Parathyroid adenoma (tissue), 2 donors: Measurements from ENCODE around the gene CLDN6.

ENCODE experiments used
- H2AFZ ChIP-seq: fragments of 300-600 bp; sonication (generic); one replicate; pipeline ENCODE4 v1.7.0; 2017; ENCODE audit warnings: antibody characterized with exemption, mild to moderate bottlenecking
- H3K27ac ChIP-seq: fragments of 300-600 bp; sonication (generic); one replicate; pipeline ENCODE4 v1.7.0; 2017
- H3K27me3 ChIP-seq: fragments of 300-600 bp; sonication (generic); one replicate; pipeline ENCODE4 v1.7.0; 2017; ENCODE audit warnings: low read length; ENCODE audit not compliant: control insufficient read depth, insufficient read depth
- H3K36me3 ChIP-seq: fragments of 300-600 bp; sonication (generic); one replicate; pipeline ENCODE4 v1.7.0; 2017; ENCODE audit warnings: low read length; ENCODE audit not compliant: control insufficient read depth, insufficient read depth
- H3K4me1 ChIP-seq: fragments of 300-600 bp; sonication (generic); one replicate; pipeline ENCODE4 v1.7.0; 2017; ENCODE audit warnings: control low read depth
- H3K4me2 ChIP-seq: fragments of 300-600 bp; sonication (generic); one replicate; pipeline ENCODE4 v1.7.0; 2017; ENCODE audit warnings: low read length
- H3K4me3 ChIP-seq: fragments of 300-600 bp; sonication (generic); one replicate; pipeline ENCODE4 v1.7.0; 2017; ENCODE audit warnings: low read depth, low read length
- H3K79me2 ChIP-seq: fragments of 300-600 bp; sonication (generic); one replicate; pipeline ENCODE4 v1.7.0; 2017; ENCODE audit warnings: control low read depth
- H3K9ac ChIP-seq: fragments of 300-600 bp; sonication (generic); one replicate; pipeline ENCODE4 v1.7.0; 2017; ENCODE audit warnings: mild to moderate bottlenecking
- H3K9me3 ChIP-seq: fragments of 300-600 bp; sonication (generic); one replicate; pipeline ENCODE4 v1.7.0; 2017; ENCODE audit warnings: low read length; ENCODE audit not compliant: control insufficient read depth
- CTCF ChIP-seq: fragments of 300-600 bp; sonication (generic); IDR thresholded peaks from one replicate; pipeline ENCODE4 v1.7.0; 2017; ENCODE audit warnings: antibody characterized with exemption, mild to moderate bottlenecking
- donor health status: primary hyperparathyroidism.

Gene CLDN6

GRCh38 chr16:3013491-3013951, 4.5 kb downstream of the CLDN6 start:
- no peak for TF ChIP-seq CTCF
- Histone ChIP-seq H3K79me2 (peaks cover 4% of the 10 kb centered on the region), H3K4me3 (no peak overlapping the region), H3K4me2 (no peak overlapping the region), H3K36me3 (no peaks in the 10 kb centered on the region), H3K27me3 (no peaks in the 10 kb centered on the region), H2AFZ (no peak overlapping the region), H3K27ac (peak overlapping the region; percentile 98), H3K9me3 (no peaks in the 10 kb centered on the region), H3K4me1 (peaks cover 44% of the 10 kb centered on the region), H3K9ac (no peak overlapping the region)

- Histone ChIP-seq H3K27me3 (no peaks in the 10 kb centered on the region), H3K4me1 (peaks cover 43% of the 10 kb centered on the region)
- peak; percentile 39 for TF ChIP-seq CTCF
These were observed 5.1 kb downstream of the CLDN6 start, which contains the start of gene CLDN9 for GRCh38 chr16:3012828-3013420. Gene CLDN9, plus strand, starts transcription at chr16:3012923. Its CDS starts 440 bp downstream, at chr16:3013363.

GRCh38 chr16:3012246-3012645, 5.7 kb downstream of the CLDN6 start:
- H3K79me2 ChIP-seq, result peaks cover 5% of the 10 kb centered on the region
- peaks cover 43% of the 10 kb centered on the region for H3K4me1 ChIP-seq
- no peaks in the 10 kb centered on the region for H3K27me3 ChIP-seq
- H3K9me3 ChIP-seq, result no peaks in the 10 kb centered on the region
- peak overlapping the region; percentile 83 for H2AFZ ChIP-seq
- no peak overlapping the region for H3K9ac ChIP-seq
- peak overlapping the region; percentile 69 for H3K4me2 ChIP-seq
- peak overlapping the region; percentile 98 for H3K27ac ChIP-seq
- TF ChIP-seq CTCF, result no peak
- H3K4me3 ChIP-seq, result peak overlapping the region; percentile 27
- H3K36me3 ChIP-seq, result no peaks in the 10 kb centered on the region

More at GRCh38 chr16:3012828-3013420, 5.1 kb downstream of the CLDN6 start, which contains the start of gene CLDN9:
- H3K4me2 ChIP-seq, result peak within 1 kb of the TSS; percentile 69
- H3K79me2 ChIP-seq, result peaks cover 5% of the 10 kb centered on the region
- no peak within 1 kb of the TSS for H3K9ac ChIP-seq
- peak within 1 kb of the TSS; percentile 98 for H3K27ac ChIP-seq
- H3K36me3 ChIP-seq, result no peaks in the 10 kb centered on the region
- peak within 1 kb of the TSS; percentile 83 for H2AFZ ChIP-seq
- peak within 1 kb of the TSS; percentile 27 for H3K4me3 ChIP-seq
- H3K9me3 ChIP-seq, result no peaks in the 10 kb centered on the region

- Histone ChIP-seq H3K27me3 (no peaks in the 10 kb centered on the region), H3K4me2 (peak overlapping the region; percentile 71), H3K36me3 (no peaks in the 10 kb centered on the region), H3K9me3 (no peaks in the 10 kb centered on the region), H3K27ac (peak overlapping the region; percentile 98), H3K79me2 (peaks cover 5% of the 10 kb centered on the region), H3K4me1 (peaks cover 46% of the 10 kb centered on the region), H3K9ac (no peak overlapping the region), H2AFZ (peak overlapping the region; percentile 93), H3K4me3 (no peak overlapping the region)
- no peak for TF ChIP-seq CTCF
These were observed 7.5 kb downstream of the CLDN6 start for GRCh38 chr16:3010510-3010909.
